ENCODE data around the gene BTRC.

GRCh38 chr10:101388676-101389276 lies 34.8 kb downstream of the BTRC start:
- TF ChIP-seq PATZ1 (CRISPR knock-in tag; IDR thresholded peaks at IDR 0.05; ENCODE audit: borderline replicate concordance) (no peak), ISL1 (CRISPR knock-in tag; IDR thresholded peaks at IDR 0.05) (no peak), ZFP3 (CRISPR knock-in tag; IDR thresholded peaks at IDR 0.05) (no peak), RARB (CRISPR knock-in tag; IDR thresholded peaks at IDR 0.05) (no peak), SNAI2 (CRISPR knock-in tag; IDR thresholded peaks at IDR 0.05) (no peak), ZNF8 (CRISPR knock-in tag; IDR thresholded peaks at IDR 0.05) (no peak), ESRRG (CRISPR knock-in tag; IDR thresholded peaks at IDR 0.05) (no peak), CREB5 (CRISPR knock-in tag; IDR thresholded peaks at IDR 0.05; ENCODE audit: low read depth) (no peak), ARNTL (CRISPR knock-in tag; IDR thresholded peaks at IDR 0.05; ENCODE audit: borderline replicate concordance, low read depth) (no peak), TCF4 (CRISPR knock-in tag; IDR thresholded peaks at IDR 0.05; ENCODE audit: borderline replicate concordance) (no peak), ZNF565 (CRISPR knock-in tag; conservative IDR thresholded peaks at IDR 0.05; ENCODE audit: low read depth) (no peak), ZFP30 (CRISPR knock-in tag; IDR thresholded peaks at IDR 0.05) (no peak), PPARA (CRISPR knock-in tag; IDR thresholded peaks at IDR 0.05; ENCODE audit: borderline replicate concordance) (no peak), OSR1 (CRISPR knock-in tag; IDR thresholded peaks at IDR 0.05) (no peak)
